Effector memory CD4-positive, alpha-beta T cell (primary cell): Measurements from ENCODE around the gene EXOSC7.
"Not testable (repeated sequence)": the region's sequence is repeated elsewhere in the genome, so short reads cannot be mapped to it uniquely, and the experiment has no call there.

Experiments used
- DNase-seq, 3 donors: peaks; one replicate each; pipeline ENCODE4 v3.0.0-alpha.2; 2020
- H3K27ac ChIP-seq: 2 replicates; pipeline ENCODE4 v1.7.0; 2013; ENCODE audit warnings: mild to moderate bottlenecking, low read length, moderate library complexity; ENCODE audit not compliant: insufficient read depth, poor library complexity, severe bottlenecking
- H3K27me3 ChIP-seq: replicated peaks from 2 replicates; pipeline ENCODE4 v1.7.0; 2013; ENCODE audit warnings: mild to moderate bottlenecking, low read length; ENCODE audit not compliant: insufficient read depth, control insufficient read depth, poor library complexity, severe bottlenecking
- H3K36me3 ChIP-seq: 2 replicates; pipeline ENCODE4 v1.7.0; 2013; ENCODE audit warnings: mild to moderate bottlenecking, low read length, moderate library complexity; ENCODE audit not compliant: control insufficient read depth, insufficient read depth
- H3K4me1 ChIP-seq: 2 replicates; pipeline ENCODE4 v1.7.0; 2013; ENCODE audit warnings: low read length, mild to moderate bottlenecking; ENCODE audit not compliant: control insufficient read depth, insufficient read depth, poor library complexity, severe bottlenecking
- H3K4me3 ChIP-seq: 2 replicates; pipeline ENCODE4 v1.7.0; 2013; ENCODE audit warnings: low read length, low read depth, mild to moderate bottlenecking; ENCODE audit not compliant: insufficient read depth, poor library complexity, severe bottlenecking
- H3K9me3 ChIP-seq: 2 replicates; pipeline ENCODE4 v1.7.0; 2013; ENCODE audit warnings: mild to moderate bottlenecking, low read length, moderate library complexity; ENCODE audit not compliant: control insufficient read depth

Gene EXOSC7

GRCh38 chr3:45043728-45044299 is 67.8 kb downstream of the EXOSC7 start:
- no peak for DNase-seq
- H3K9me3 ChIP-seq = no peaks in the 10 kb centered on the region
- H3K27me3 ChIP-seq = no peaks in the 10 kb centered on the region
- no peak overlapping the region for H3K4me3 ChIP-seq
- H3K4me1 ChIP-seq = peaks cover 11% of the 10 kb centered on the region
- H3K36me3 ChIP-seq = no peaks in the 10 kb centered on the region
- no peak overlapping the region for H3K27ac ChIP-seq

DNA sequence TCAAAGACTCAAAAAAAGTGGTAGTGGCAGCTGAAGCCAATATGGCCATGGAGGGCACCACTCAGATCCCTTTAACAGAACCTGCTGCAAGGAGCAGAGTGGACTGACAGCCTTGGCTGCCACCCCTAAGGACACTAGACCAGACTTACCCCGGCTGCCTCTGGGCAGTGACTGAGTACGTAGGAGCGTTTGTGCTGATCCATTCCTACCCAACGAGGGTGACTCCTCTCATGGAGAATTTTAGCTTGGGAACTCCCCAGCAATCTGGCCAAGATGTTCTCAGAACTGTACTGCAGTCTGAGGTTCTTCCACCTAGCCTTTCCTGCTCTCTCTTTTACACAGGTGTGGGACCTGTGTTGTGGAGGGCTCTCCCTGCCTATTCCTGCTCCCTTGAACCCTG is 72.2 kb downstream of the EXOSC7 start:
- no peaks in the 10 kb centered on the region for H3K36me3 ChIP-seq
- H3K9me3 ChIP-seq = no peaks in the 10 kb centered on the region
- no peak overlapping the region for H3K27ac ChIP-seq
- H3K27me3 ChIP-seq = no peaks in the 10 kb centered on the region
- no peak for DNase-seq
- H3K4me1 ChIP-seq = no peaks in the 10 kb centered on the region
- H3K4me3 ChIP-seq = no peak overlapping the region

GRCh38 chr3:45049807-45050206 is 73.8 kb downstream of the EXOSC7 start:
- Histone ChIP-seq H3K9me3 (no peaks in the 10 kb centered on the region), H3K4me3 (no peak overlapping the region), H3K36me3 (no peaks in the 10 kb centered on the region), H3K27me3 (no peaks in the 10 kb centered on the region), H3K4me1 (no peaks in the 10 kb centered on the region), H3K27ac (no peak overlapping the region)
- DNase-seq = no peak

GRCh38 chr3:45051685-45052084 is 75.6 kb downstream of the EXOSC7 start:
- Histone ChIP-seq H3K9me3 (no peaks in the 10 kb centered on the region), H3K27me3 (no peaks in the 10 kb centered on the region), H3K27ac (no peak overlapping the region), H3K4me3 (no peak overlapping the region), H3K4me1 (no peaks in the 10 kb centered on the region), H3K36me3 (no peaks in the 10 kb centered on the region)
- DNase-seq = no peak

DNA sequence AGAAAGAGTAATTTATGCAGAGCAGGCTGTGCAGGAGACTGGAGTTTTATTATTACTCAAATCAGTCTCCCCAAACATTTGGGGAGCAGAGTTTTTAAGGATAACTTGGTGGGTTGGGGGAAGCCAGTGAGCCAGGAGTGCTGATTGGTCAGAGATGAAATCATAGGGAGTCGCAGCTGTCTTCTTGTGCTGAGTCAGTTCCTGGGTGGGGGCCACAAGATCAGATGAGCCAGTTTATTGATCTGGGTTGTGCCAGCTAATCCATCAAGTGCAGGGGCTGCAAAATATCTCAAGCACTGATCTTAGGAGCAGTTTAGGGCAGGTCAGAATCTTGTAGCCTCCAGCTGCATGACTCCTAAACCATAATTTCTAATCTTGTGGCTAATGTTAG is 77.8 kb downstream of the EXOSC7 start:
- not testable (repeated sequence) for H3K27ac ChIP-seq, H3K27me3 ChIP-seq, DNase-seq, H3K9me3 ChIP-seq, H3K36me3 ChIP-seq, H3K4me3 ChIP-seq, H3K4me1 ChIP-seq

DNA sequence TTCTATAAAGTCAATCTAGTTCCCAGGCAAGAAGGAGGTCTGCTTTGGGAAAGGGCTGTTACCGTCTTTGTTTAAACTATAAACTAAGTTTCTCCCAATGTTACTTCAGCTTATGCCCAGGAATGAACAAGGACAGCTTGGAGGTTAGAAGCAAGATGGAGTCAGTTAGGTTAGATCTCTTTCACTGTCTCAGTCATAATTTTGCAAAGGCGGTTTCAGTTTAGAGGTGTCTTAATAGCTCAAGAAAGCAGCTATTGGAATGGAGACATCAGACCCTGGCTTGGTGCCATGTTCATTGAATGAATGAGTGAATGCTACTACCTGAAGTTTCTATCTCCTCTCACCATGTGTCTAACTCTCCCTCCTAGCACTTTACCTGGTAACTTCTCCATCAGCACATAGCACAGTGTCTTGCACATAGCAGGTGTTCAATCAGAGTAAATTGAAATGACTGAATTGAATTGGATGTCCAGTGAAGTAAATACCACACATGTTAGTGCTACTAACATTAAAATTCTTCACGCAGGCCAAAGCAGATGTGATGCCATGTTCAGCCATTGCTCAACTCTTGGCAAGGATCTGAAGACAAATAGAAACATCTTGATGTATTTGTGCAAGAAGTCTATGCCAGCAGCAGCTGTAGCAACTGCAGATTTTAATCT is 78.3 kb downstream of the EXOSC7 start:
- no peak for DNase-seq
- no peaks in the 10 kb centered on the region for H3K9me3 ChIP-seq
- H3K27ac ChIP-seq = no peak overlapping the region
- no peaks in the 10 kb centered on the region for H3K27me3 ChIP-seq
- H3K36me3 ChIP-seq = no peaks in the 10 kb centered on the region
- H3K4me1 ChIP-seq = no peaks in the 10 kb centered on the region
- H3K4me3 ChIP-seq = no peak overlapping the region

GRCh38 chr3:45055032-45055410 is 79.0 kb downstream of the EXOSC7 start:
- Histone ChIP-seq H3K4me3 (no peak overlapping the region), H3K27ac (no peak overlapping the region), H3K9me3 (no peaks in the 10 kb centered on the region), H3K4me1 (no peaks in the 10 kb centered on the region), H3K27me3 (no peaks in the 10 kb centered on the region), H3K36me3 (no peaks in the 10 kb centered on the region)
- no peak for DNase-seq

DNA sequence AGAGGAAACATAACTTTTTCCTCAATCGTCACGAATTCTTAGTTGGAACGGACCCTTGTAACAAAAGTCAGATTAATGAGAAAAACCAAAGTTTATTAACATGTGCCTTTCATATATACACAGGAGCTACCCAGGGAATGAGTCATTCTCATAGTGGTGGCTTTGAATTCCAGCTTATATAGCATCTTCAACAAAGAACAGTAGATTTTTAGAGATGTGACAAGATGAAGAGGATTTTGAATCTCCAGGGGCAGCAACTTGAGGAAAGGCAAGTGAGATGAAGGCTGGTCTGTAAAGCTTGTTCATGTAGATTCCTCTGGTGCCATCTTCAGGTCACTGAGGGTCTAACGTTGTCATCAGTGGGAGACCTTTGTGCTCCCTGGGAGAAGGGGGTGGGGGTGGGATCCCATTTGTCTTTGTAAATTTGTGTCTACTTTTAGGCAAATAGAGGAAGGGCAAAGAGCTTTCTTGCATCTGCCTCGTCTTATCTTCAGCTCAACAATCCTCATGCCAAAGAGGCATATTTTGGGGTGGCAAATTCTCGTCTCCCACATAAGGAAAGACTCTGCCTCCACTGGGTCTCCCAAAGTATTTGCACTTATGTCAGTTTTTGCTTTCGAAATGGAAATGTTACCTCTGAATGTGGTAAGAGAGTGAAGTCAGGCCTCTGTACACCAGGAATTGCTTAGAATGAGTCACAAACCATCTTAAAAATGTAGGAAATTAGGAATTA is 79.5 kb downstream of the EXOSC7 start:
- Histone ChIP-seq H3K4me3 (no peak overlapping the region), H3K27ac (no peak overlapping the region), H3K36me3 (no peaks in the 10 kb centered on the region), H3K4me1 (no peaks in the 10 kb centered on the region), H3K27me3 (no peaks in the 10 kb centered on the region), H3K9me3 (no peaks in the 10 kb centered on the region)
- DNase-seq = no peak

DNA sequence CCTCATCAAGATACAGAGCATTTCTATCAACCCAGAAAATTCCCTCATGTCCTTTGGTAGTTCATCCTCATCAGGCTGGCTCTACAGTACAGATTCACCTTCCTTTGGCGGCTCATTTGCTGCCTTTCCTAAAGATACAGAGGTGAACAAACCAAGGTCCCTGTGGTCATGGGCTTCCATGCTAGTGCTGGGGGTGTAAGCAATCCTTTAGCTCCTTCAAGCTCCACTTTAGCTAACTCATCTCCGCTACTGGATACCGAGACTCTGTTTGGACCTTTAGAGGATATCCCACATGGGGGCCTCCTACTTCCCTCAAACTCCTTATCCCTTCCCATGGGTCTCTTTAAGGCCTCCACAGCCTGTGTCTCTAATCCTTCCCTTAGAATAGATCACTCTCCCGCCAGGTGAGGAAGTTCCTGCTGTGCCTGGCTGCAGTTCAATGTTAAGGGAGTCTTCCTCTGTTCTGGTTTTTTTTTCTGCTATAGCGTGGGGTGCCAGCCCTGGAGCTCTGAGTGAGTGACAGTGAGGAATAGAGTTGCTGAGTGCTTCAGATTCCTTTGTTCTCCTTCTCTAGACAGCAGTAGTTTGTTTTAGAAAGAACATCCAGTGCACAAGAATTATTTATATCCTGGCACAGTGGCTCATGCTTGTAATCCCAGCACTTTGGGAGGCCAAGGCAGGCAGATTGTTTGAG is 80.7 kb downstream of the EXOSC7 start:
- H3K36me3 ChIP-seq = no peaks in the 10 kb centered on the region
- DNase-seq = no peak
- no peaks in the 10 kb centered on the region for H3K9me3 ChIP-seq
- H3K4me3 ChIP-seq = no peak overlapping the region
- H3K27me3 ChIP-seq = no peaks in the 10 kb centered on the region
- no peaks in the 10 kb centered on the region for H3K4me1 ChIP-seq
- no peak overlapping the region for H3K27ac ChIP-seq

- Histone ChIP-seq H3K27ac (no peak overlapping the region), H3K36me3 (no peaks in the 10 kb centered on the region), H3K27me3 (no peaks in the 10 kb centered on the region), H3K9me3 (no peaks in the 10 kb centered on the region), H3K4me3 (no peak overlapping the region), H3K4me1 (no peaks in the 10 kb centered on the region)
- no peak for DNase-seq
Observed at GRCh38 chr3:45057557-45057956, 81.5 kb downstream of the EXOSC7 start.
